HG02870 (cell line): Measurements from ENCODE around the gene SPRY4.
"Not testable (repeated sequence)": the region's sequence is repeated elsewhere in the genome, so short reads cannot be mapped to it uniquely, and the experiment has no call there.

Experiments
- ATAC-seq: cut with Tn5 transposase; IDR thresholded peaks from one replicate; pipeline ENCODE4 v1.9.1; 2021; ENCODE audit warnings: mild to moderate bottlenecking, moderate library complexity; ENCODE audit not compliant: unreplicated experiment

Gene SPRY4

DNA sequence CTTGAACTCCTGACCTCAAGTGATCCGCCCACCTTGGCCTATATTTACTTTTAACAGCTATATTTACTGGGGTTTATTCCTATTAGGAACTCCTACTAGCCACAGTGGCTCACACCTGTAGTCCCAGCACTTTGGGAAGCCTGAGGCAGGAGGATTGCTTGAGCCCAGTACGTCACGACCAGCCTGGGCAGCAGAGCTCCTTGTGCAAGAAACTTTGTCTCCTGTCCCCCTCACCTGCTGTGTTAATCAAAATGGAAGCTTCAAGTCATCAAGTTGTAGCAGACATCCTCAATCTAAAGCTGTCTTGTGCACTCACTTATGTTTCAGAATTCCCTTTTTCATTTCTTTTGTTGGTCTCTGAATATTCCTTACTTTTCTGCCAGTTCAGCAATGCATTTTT, 15.0 kb upstream of the SPRY4 start:
- no peak for ATAC-seq

- no peak for ATAC-seq
These were observed 9.7 kb upstream of the SPRY4 start for GRCh38 chr5:142334538-142334937.

DNA sequence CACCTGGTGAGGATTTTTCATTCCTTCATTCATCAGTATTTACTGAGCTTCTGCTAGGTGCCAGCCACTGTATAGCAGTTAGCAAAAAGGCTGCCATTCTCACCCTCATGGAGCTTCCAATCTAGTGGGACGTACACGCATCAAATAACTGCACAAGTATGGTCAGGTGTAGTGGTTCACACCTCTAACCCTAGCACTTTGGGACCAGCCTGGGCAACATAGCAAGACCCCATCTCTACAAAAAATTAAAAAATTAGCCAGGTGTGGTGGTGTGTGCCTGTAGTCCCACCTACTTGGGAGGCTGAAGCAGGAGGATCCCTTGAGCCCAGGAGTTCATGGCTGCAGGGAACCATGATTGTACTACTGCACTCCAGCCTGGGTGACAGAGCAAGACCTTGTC, 8.9 kb upstream of the SPRY4 start:
- ATAC-seq = not testable (repeated sequence)

DNA sequence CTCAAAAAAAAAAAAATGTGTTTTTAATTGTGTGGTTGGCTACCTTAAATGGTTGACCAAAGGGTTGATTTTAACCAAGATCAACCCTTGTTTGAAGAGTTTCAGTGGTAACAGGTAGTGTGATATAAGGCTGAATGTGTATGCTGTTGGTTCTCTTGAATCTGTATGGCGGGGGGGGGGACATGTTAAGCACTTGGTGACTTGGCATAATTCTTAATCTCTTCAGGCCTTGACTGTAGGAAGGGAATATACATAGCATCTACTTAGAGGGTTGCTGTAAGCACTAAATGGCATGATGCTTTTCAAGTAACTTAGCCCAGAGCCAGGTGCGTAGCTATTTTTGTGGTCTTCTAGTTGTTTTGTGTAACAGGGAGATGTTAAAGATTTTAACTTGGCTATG, 5.6 kb upstream of the SPRY4 start:
- ATAC-seq = no peak

DNA sequence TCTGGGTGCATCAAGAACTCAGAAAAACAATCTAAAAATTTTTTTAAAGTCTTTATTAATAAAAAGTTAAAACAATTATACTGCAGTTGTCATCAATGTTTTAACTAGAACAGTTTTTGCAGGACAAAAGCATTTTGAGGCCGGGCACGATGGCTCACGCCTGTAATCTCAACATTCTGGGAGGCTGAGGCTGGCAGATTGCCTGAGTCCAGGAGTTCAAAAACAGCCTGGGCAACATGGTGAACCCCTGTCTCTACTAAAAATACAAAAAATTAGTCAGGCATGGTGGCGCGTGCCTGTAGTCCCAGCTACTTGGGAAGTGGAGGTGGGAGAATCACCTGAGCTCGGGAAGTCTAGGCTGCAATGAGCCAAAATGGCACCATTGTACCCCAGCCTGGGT, 5.2 kb upstream of the SPRY4 start:
- ATAC-seq = no peak

DNA sequence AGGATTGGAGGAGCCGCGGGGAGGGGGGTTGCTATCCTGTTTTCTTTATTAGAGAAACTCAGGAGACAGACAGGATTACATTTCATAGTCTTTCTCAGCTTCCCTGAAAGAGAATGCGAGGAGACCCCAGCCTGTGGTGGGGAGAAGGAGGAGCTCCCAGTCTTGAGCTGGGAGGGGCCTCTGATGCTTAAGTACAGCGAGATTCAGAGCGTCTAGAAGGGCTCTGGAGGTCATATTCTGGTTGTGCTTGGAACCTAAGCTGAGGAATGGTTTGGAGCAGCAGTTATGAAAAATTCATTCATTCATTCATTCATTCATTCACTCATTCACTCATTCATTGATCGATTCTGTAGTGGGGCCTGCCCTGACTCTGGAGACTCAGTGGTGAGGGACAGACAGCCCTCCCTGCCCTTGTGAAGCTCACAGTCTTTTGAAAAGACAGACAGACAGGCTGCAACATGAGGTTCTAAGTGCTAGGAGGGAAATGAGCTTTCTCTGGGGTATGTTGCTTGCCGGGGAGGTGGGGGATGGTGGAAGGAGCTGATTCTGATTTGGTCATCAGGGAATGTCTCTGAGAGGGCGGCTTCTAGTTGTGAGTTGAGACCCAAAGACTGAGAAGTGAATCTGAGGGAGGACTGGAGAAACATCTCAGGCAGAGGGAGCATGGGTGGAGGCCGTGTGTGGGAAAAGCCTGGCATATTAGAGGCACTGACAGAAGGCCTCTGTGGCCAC, 2.5 kb upstream of the SPRY4 start:
- no peak for ATAC-seq

- no peak for ATAC-seq
These were observed 1.7 kb upstream of the SPRY4 start for GRCh38 chr5:142326480-142326938.

DNA sequence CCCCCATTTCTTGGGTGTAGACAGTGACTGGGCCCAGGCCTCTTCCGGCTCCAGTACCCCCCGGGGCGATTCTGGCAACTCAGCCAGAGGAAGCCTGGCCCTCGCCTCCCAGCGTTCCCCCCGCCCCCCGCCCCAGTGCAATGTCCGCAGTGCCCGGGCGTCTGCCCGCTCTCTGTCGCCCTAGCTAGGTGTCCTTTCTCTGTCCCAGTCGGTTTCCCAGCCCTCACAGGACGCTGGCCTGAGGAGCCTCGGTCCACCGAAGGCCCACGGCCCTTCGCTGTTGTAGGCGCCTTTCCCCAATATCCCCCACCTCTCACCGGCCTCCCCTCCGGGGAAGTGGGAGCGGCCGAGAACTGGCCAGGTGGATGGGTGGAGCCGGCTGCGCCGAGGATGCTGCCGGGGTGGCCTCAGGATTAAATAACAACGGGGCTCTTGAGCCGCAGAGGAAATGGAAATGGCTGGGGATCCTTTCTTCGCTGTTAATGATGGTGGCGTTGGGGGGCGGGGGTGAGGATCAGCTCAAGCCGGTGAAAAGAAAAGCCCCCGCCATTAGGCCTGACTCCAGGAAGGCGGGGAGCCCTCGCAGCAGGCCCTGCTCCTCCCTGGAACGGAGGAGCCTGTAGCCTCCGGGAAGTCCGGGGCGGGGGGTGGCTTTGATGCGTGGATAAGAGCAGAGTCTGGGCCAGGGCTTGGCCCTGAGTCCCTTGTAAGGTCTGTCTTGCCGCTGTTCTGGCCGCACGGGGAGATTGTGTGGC, 1.1 kb upstream of the SPRY4 start:
- ATAC-seq = no peak

GRCh38 chr5:142324136-142324870, 518 bp downstream of the SPRY4 start:
- peak; percentile 37 for ATAC-seq

- ATAC-seq = no peak
These were observed 1.2 kb downstream of the SPRY4 start for GRCh38 chr5:142323480-142324135.

GRCh38 chr5:142322747-142323479, 1.9 kb downstream of the SPRY4 start:
- ATAC-seq = no peak

GRCh38 chr5:142322403-142322746, 2.4 kb downstream of the SPRY4 start:
- ATAC-seq = no peak

DNA sequence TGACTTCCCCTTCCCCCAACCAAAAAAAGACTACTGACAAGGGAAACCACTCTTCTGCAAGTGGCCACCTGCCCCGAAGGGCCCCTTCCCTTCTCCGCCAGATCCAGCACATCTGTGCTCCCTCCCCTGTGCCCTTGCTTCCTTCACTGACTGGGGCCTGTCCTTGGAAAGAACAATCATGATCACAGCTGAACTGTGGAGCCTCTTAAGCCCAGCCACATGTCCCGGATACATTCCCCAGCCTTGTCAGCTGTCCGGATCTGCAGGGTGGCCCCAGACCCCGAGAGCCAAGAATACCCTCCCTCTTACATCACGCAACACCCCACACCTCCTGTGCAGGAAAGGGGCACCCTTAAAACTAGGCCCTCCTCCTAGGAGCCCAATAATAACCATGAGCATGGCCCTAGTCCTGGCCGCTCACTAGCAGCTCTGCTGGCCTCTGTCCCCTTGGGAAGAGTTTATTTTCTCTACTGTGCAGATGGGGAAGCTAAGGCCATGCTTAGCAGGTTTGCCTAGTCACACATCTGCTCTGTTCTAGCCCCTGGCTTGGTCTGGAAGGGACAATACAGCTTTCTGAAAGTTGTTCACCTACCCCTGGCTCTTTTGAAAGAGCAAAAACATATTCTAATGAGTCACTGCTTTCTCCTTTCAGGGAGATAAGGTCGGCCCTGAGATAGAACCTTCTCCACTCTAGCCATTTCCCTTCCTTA, 3.8 kb downstream of the SPRY4 start:
- ATAC-seq = no peak

GRCh38 chr5:142320430-142320738, 4.4 kb downstream of the SPRY4 start:
- ATAC-seq = no peak

DNA sequence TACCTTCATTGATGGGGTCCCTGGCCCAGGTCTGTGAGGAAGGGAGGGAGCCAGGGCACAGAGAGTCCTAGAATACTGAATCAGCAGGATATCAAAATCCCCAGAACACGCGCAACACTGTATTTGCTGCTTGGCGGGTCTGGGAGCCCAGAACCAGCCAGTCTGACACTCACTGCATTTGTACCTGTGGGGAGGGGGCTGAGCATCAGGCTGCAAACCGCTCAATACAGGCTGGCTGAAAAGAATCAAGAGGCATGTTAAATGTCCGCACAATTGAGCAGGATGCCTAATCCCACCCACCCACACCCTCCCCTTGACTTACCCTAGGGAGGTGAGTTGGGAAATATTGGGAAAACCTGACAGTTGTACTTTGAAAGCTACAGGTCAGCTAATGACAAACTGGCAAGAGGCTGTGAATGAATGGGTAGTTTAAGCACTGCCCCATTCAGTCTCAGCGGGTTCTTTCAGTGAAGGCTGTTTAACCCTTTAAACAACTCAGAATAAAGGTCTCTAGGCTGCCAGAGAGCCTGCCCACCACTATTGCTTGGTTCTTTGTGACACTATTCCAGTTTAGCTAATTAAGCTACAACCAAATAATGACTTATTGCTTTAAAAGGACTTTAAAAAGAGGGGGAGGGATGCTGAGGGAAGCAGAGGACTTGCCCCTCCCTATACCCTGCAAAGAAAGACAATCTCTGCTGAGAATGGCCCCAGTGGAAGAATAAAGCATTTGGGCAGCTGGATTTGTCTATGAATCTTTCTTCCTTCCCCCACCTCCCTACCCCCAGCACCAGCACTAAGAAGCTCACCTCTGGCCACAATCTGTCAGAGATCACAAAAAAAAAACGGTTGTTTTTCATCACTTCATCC, 5.0 kb downstream of the SPRY4 start:
- ATAC-seq = no peak

DNA sequence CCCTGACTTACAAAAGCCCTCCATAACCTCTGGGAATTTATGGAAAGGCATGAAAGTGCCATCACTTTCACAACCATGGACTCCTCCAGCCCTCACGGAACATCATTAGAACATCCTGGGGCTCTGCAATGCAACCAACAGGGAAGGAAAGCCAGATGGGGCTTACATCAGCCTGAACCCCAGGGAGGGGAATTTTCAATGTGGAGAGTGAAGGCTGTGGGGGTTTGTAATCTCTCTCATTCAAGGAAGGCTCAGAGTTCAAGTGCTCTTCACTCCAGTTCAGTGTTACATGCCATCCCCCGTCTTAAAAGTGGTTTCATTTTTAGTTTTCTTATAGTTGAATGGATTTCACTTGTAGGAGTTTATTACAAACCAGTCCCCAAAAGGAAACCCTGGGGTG, 5.7 kb downstream of the SPRY4 start:
- ATAC-seq = no peak

DNA sequence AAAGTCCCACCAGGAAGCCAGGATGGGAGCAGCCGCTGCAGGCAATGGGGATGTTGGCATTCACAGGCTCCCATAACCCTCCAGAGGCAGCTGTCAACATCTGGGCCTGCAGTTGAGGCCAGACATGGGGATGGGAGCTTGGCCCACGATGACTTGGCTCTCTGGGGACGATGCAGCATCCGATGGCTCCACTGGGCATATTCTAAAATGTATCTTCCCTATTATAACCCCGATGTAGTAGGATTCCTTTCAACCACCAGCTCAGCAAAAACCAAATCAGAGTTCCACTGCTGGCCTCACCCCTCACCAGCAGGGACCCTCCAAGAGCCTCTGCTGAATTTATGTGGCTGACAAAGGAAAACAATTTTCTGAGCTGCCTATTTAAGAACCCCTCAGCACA, 7.1 kb downstream of the SPRY4 start:
- ATAC-seq = no peak

DNA sequence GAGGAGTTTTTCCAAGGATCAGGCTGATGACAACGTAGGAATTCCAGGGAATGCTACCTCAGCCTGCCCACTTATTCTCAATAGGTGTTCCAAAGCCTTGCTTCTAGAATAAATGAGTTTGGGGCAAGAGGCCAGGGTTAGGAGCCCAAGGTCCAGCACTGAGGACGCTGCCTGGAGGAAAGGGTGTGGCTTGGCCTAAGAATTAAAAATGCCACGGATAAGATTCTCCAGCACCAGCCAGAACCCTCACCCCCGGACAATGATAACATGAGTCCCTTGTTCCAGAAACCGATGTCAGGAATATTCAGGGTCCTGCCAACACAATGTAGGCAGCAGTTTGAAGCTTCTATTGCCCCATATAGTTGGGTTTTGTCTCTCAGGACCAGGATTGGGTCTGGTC, 7.6 kb downstream of the SPRY4 start:
- no peak for ATAC-seq

DNA sequence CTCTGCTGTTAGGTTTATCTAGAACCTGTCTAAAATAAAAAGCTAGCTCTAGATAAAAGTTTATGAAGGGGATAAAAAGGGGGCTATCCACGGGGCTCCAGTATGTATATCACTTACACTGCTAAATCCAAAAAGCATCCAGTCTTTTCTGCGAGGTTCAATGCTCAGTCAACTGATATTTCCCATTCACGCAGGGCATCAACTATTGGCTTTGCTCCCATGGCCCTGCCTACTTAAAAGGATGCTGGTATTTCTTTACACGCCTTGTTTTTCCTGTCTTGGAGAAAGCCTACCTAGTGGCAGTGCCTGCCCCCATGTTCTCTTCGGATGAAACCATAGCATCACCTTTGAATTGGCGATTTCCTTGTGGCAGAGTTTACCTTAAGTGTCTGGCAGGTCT, 8.1 kb downstream of the SPRY4 start:
- no peak for ATAC-seq
